GM19239 (cell line): ENCODE results near the gene PSD4.

Experiments
- DNase-seq: peaks from one replicate; pipeline ENCODE4 v3.0.0; 2011; ENCODE audit warnings: low spot score; ENCODE audit not compliant: insufficient read length
- FAIRE-seq: peaks from 2 replicates; lab custom pipeline; 2011; peaks lifted over from hg19 to GRCh38; lab: Jason Lieb, UNC

The PSD4 gene

DNA sequence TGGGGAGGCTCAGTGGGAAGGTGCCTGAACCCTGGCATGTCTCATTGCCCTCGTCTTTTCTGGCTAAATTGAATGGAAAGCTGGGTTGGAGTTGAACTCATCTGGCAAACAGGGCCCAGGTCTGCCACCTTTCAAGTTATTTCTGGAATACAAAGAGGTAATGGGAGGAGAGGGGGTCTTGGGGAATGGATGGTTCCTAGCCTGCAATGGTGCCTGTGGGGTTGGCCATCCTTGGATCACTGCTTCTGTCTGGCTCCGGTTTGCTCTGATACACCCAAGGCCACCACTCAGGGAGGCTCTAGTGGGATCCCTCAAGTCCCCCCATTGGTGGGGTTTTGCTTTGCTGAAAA is 45.3 kb downstream of the PSD4 start:
- FAIRE-seq (no peak), DNase-seq (no peak)

DNA sequence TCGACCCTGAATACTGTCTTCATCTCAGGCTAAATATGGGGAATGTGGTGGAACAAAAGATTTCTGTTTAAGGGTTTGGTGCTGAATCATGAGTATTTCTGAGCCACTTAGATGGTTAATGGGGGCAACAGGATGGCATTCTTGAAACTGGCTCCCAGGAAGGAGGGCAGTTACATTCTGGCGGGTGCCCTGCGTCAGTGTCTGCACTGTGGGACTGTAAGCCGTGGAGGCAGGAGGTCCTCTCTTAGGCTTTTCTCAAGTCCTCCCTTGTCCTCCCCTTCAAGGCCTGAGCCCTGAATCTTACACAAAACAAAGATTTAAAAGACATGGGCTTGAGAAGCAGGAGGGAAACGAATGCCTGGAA is 45.7 kb downstream of the PSD4 start:
- FAIRE-seq: peak; percentile 48

DNA sequence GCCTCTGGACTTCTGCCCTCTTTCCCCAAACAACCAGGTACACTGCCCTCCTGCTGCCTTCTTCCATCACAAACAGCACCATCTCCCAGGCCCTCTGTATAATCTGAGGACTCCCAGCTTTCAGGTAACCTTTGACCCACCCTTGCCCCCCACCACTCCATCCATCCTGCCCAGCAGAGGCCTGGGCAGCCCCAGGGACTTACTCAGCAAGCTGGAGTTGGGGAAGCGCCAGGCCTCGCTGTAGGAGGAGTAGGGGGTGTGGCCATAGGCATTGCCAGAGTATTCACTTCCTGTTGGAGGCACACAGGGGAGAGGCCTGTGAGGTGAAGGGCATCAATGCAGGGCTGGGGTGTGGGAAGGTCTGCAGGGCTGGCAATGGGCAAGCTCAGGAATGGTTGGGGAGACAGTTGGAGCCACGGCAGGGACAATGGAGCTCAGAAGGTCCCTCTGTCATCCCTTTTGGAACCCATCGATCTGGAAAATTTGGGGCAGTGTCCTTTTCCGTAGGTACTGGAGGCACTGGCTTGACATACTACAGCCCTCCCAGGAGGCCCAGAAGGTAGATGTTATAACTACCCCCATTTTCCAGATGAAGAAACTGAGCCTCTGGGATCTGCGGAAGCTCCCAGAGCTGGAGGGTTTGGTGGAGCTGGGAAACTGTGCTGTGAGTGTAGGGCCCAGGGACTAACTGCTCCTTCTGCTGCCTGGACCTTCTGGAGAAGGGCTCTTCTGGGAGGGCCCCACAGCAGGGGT is 46.3 kb downstream of the PSD4 start:
- FAIRE-seq: no peak
- DNase-seq: no peak

More for the DNA sequence above, 45.7 kb downstream of the PSD4 start:
- no peak for DNase-seq

DNA sequence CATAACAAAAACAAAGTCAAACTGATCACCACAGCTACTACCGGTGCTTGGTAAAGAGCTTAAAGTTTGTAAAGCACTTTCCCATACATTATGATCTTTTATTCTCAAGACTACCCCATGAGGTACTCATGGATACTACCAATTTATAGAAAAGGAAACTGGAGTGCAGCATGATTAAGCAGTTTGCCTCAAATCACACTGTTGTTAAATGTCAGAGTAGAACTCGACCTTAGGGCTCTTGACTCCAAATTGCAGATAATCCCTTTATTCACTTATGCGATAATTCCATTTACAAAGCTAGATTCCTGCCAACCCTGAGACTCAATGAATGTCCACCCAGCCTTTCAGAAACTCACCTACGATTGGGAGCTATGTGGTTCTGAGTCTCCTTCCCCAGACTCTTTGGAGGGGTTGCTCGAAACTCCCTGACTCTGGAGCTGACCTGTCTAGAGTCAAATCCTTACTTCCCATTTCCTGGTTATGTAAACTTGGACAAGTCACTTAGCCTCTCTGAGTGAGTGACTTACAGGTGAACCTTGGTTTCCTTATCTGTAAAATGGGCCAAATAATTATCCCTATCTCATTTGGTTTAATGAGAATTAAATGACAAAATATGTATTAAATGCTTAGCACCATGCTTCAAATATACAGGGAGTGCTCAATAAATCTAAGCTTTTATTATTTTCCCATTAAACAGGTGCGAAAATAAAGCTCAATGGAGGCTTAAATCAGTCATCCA is 47.4 kb downstream of the PSD4 start:
- FAIRE-seq (no peak), DNase-seq (no peak)

DNA sequence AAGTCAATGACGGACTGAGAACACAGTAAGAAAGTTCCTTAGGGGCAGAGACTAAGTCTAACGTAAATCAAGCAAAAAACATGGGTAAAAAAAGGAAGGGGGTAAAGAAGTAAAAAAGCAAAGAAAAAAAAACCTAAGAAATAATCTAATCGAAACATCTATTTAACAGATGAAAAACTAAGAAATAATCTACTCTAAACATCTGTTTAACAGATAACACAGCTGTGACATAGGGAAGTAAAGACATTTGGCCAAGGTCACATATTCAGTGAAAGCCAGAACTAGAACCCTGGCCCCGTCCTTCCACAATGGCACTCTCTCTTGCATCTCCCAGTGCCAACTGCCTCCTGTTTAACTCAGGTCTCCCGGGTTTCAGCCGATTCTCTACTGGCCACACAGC is 48.1 kb downstream of the PSD4 start:
- DNase-seq: no peak
- FAIRE-seq: no peak

DNA sequence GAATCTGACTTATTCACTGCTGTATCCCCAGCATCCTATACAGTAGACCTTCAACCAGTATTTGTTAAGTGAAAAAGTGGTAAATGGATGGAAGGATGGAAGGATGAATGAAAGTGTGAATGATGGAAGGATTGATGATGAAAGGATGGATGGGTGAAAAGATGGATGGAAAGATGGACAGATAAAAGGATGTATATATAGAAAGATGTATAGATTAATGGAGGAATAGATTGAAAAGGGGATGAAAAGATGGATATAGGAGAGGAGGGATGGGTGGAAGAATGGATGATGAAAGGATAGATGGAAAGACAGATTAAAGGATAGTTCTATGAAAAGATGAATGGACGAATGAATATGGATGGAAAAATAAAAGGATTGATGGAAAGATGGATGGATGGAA is 50.0 kb downstream of the PSD4 start:
- DNase-seq (no peak), FAIRE-seq (no peak)

DNA sequence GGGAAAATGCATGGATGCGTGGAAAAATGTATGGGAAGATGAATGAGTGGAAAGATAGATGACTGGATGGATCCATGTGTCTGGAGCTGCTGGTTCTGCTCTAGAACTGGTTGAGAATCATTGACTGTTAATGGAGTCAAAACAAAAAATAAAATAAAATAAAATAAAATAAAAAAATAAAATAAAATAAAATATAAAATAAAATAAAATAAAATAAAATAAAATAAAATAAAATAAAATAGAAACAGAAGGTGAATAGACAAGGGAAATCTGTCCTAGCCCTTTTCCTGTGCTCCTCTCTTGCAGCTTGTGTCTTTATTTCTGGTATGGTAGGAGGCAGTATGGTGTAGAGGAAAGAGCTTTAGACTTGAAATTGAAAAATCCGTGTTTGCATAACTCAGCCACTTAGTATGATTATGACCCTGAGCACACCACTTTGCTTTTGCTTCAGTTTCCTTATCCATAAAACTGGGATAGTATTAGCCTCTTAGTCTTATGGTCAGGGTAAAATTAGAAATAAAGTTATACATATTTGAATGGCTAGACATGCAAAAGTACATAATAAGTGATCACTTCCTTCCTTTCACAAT is 51.0 kb downstream of the PSD4 start:
- DNase-seq (no peak), FAIRE-seq (no peak)

DNA sequence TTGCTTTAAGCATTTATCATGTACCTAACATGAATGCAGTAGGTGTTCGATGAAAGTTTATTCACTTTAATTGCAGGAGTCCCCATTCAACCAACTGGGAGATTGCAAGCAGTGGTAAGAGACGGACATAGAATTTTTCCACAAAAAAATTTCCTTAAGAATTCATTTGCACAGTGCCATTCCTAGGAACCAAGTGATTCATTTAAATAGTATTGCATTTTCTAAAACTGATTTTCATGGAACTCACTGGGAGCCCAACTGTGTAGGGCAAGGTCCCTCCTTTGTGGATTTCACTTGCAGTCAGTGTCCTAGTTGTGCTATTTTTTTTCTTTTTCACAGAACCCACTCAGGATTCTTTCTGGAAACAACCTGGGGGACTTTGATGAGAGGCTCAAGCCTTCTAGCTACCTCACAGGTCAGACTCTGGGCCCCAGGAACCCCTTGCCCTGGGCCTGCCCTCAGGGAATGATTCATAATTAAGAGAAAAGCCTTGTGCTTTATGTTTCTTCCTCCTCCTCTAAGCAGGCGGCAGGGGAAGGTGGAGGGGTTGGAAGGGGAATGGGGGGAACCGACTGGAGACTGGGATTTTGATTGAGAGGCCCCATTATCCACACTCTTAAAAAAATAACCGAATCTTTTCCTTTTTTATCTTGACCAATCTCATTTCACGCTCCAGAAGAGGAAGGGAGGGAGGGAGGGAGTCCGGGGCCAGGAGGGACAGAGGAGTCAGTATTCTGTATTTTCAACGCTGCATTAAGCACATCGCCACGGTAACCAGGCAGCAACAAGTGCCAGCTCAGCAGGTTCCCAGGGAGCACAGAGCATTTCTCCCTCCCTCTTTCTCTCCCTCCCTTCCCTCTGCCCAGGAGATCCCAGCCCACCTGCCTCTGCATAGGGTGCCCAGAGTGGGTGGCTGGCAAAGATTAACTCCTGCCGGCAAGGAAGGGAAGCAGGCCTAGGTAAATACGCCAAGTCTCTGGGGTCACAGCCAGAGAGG is 51.8 kb downstream of the PSD4 start:
- no peak for DNase-seq

DNA sequence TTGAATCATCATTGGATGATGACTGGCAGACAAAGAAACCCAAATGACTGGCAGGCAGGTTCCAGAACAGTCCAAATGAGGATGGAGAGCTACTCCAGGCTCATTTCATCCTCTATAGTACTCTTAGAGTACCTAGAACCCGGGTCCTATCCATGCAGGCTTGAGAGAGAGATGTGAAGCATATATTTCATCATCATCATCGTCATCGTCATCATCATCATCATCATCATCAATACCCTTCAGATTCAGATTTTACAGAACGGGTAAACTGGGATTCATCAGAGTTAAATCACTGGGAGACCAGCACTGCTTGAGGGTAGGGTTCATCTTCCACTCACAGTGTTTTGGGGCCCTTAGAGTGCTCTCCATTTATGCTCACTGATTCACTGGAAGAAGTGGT is 52.7 kb downstream of the PSD4 start:
- no peak for FAIRE-seq
- no peak for DNase-seq

More for the DNA sequence above, 51.8 kb downstream of the PSD4 start:
- no peak for FAIRE-seq

DNA sequence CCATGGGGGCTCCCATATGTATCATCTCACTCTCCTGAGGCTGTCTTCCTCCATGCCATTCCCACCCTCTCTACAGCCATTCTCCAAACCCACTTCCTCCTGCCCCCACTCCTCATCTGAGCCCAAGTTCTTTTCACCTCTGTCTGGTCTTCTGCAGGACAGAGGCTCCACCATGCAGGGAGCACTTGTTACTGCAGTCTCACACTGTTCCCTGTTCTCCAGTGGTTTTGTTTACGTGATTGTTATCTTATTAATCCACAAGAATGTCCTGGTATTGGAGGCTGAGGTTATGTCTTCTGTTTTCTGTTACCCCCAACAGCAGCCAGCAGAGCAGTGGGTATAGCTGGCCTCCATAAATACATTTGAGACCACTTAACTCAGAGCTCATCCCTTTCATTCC is 53.5 kb downstream of the PSD4 start:
- DNase-seq (no peak), FAIRE-seq (no peak)

DNA sequence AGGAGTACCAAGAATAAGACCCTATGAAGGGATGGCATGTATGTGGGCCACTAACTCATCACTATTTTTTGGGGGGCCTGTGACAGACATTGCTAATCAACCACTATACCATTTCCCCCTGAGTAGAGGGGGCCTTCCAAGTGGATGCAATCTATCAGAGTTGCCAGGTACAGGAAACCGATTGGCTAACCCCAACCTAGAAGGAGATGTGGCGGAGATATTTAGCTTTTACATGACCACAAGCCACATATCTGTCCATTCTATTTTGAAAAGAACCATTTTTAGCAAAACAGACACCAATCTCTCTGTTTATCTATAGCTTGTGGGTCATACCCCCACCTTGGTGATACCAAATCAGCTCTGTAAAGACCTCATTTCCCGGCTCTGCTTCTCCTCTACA is 53.9 kb downstream of the PSD4 start:
- FAIRE-seq (no peak), DNase-seq (no peak)

DNA sequence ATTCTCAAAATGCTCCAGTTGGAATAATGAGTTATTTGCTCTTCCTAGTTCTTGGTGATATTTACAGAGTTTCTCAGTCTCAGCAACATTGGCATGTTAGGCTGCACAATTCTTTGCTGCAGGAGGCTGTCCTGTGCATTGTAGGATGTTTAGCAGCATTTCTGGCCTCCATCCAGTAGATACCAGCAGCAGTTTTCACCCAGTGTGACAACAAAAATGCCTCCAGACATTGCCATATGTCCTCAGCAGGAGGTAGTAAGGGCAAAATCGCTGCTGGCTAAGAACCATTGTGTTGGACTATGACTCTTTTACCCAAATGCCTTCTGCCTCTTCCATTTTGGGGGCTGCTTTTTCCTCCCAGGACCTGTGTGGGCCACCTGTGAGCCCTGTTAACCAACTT is 54.6 kb downstream of the PSD4 start:
- DNase-seq: no peak
- no peak for FAIRE-seq

DNA sequence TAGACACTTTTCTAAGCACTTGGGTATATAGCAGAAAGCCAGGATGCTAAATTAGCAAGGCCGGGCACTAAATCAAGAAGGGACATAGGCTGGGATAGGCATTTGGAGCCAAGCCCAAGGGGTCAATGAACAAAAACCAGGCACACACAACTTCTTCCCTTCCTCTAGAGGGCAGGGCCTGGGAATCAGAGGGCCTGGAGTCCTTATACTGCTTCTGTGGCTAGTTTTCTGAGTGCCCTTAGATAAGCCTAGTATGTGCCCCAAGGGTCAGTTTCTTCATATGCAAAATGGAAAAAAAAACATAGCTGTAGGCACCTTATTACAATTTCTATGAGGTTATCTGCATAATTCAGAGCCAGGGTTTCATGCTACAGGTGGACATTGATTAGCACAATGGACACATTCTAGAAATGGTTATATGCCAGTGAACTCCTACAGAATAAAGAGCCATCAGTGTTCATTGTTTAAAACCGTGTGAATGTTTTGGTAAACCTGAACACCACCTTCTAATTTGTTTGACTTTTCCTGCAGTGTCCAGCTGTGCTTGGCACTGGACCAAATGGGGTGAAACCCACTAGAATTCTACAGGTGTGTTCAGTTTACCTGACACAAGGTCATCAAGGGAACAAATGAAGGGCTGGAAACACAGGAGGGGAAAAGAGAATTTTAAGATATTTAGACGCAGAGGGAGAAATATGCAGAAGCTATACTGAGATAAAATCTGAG is 55.4 kb downstream of the PSD4 start:
- no peak for FAIRE-seq
- DNase-seq: no peak

DNA sequence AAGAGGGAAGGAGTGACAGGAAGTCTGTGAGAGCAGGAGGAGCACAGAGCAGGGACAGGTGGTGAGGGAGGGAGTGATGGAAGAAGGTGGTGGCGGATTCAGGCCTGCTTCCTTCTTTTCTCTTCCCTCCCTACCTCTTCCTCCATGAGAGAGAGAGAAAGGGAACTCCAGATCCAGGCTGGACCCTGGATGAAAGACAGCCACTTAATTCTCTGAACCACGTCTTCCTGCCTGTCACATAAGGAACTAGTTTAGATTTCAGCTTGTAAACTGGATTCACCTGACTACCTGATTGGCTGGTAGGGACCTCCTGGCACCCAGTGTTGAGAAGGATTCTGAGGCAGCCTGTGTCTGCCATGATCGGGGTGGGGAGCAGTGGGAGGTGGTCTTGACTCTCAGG is 56.0 kb downstream of the PSD4 start:
- FAIRE-seq (no peak), DNase-seq (no peak)

DNA sequence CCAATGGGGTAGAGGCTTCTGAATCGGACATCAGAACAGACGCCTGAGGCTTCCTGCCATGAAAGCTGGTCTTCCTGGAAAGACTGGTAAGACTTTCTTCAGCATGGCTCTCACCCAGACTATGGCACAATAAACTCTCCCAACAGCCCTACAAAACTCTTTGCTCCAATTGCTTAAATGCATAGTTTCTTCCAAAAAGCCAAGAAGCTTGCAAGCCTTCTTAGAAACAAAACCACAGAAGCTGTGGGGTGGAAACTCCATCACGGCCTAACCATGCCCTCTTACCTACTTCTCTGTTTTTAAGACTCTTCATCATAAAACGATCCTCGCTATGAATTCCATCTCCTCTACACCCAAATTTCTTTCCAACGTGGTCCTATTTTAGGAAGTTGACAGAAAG is 56.8 kb downstream of the PSD4 start:
- no peak for FAIRE-seq
- no peak for DNase-seq

DNA sequence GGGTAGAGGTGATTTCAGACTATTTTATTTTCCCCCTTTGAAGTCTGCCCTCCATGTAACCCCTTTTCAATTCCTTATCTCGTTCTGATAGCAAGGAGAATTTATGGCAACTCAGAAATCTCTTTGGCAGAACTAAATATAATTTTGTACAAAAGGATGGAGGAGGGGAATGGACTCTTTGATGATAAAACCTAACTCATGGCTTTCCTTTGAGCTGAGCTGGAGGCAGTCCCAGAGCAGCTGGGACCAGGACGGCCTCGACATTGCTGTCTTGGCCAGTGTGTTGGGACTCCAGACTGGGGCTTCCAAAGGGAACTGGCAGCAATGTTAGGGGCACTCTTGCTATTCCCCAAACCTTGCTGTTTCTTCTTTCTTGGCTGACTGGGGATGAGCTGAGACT is 57.3 kb downstream of the PSD4 start:
- FAIRE-seq: no peak
- DNase-seq: no peak

DNA sequence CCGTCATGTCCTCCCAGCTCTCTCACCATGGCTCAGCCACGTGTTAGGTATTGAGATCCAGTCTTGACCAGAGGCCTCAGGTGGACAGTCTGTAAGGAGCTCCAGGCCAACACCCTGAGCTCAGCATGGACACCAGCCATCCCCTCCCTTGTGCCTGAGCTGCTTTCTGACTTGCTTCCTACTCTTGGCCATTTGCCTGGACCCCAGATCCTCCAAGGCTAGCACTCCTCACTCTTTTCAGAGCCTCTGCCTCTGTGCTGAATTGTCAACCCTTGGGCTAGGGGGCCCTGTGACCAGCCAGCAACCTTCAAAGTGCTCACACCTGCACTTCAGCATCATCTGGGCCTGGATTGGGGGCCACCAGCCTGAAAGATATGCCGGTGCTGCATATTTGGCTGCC is 58.4 kb downstream of the PSD4 start:
- no peak for DNase-seq
- no peak for FAIRE-seq

DNA sequence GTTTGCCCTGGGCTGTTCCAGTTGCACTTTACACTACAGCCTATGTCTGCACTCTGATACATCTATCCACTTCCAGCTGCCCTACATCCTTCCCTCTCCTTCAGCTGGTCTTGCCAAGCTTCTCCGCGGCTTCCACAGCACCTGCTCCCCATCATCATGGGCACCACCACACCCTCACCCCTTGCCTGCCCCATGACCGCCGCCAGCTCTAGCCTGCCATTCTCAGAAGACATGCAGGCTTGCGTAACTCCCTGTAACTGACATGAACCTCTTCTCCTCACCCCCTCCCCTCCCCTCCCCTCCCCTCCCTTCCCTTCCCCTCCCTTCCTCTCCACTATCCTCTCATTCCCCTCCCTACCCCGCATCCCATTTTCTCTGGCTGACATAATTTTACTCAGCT is 59.0 kb downstream of the PSD4 start:
- no peak for DNase-seq
- no peak for FAIRE-seq

DNA sequence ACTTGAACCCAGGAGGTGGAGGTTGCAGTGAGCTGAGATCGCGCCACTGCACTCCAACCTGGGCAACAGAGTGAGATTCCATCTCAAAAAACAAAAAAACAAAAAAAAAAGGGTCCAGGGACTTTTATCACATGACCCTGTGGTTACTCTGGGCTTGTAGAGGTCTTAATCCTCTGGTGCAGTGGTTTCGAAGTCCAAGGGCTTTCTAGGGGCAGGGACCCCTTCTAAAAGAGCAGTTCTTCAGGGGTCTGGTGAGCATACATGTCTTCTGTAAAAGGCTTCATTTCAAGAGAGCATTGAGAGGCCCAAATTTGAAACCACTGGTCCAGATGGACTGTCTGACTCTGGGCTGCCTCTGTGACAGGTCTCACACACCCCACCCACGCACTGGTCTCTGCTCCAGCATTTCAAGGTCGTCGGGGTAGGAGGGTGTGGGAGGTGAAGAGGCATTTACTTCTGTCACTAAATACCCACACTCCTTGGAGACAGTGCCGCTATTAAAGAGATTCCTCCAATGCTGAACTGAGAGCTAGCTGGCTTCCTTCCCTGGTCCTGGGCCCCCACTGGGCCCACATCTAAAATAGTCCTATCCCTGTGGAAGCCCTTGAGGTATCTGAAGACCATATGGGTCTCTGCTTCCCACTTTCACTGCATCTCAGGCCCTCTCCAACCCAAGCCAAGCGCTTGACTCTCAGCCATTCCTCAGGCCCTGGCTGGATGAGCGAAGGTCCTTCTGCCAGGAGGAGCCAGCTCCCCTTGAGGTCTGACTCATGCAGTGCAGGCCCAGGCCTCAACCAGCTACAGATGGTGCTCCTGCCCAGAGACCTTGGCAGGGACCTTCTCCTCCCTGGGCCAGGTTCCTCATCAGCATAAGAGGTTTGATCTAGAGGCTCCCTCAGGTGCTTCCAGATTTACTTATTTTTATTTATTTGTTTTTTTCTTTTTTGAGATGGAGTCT is 60.1 kb downstream of the PSD4 start:
- FAIRE-seq (no peak), DNase-seq (no peak)
